HepG2 (cell line): ENCODE data around the gene PRKAR2A.

Source experiments
- EZH2 ChIP-seq: conservative IDR thresholded peaks from 2 replicates; pipeline ENCODE4 v1.6.1; 2012; ENCODE audit warnings: mild to moderate bottlenecking, low read depth, low read length, moderate library complexity
- MLLT10 ChIP-seq: sonication (generic); formaldehyde crosslinking; IDR thresholded peaks from 2 replicates; pipeline ENCODE4 v1.4.0; 2020; ENCODE audit warnings: missing genetic modification reagents
- POLR2AphosphoS5 ChIP-seq: IDR thresholded peaks from 2 replicates; pipeline ENCODE4 v1.6.1; 2012; ENCODE audit warnings: low read depth, low read length

DNA sequence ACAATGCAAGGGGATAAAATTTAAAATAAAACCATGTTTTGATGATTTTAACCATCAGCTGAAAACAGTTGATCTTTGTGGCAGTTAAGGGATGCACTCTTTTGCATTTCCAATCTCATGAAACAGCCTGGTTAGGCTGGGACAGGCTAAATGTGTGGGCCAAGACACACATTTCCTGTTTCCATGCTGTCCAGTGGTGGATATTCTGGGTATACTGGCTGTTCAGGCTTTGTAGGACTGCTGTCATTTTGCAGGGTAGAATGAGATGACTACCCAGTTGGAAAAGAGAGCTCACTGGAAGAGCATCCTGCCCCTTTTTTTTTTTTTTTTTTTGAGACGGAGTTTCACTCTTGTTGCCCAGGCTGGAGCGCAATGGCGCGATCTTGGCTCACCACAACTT is 88.6 kb downstream of the PRKAR2A start:
- TF ChIP-seq EZH2 (no peak), MLLT10 (CRISPR knock-in tag) (no peak), POLR2AphosphoS5 (no peak)
